NCI-H2029 treated with DMSO at 0.1 percent for 48 hours (cell line): ENCODE results near the gene TAF5.
A peak's percentile ranks its signal among the peaks of the same experiment; 100 is the strongest.
"Not testable (repeated sequence)": the region's sequence is repeated elsewhere in the genome, so short reads cannot be mapped to it uniquely, and the experiment has no call there.

Source experiments
- DNase-seq: peaks from one replicate; lab custom pipeline; 2025; lab: John Stamatoyannopoulos, UW

The TAF5 gene

GRCh38 chr10:103367782-103368518 lies at the start of gene TAF5:
TSS of gene TAF5 (plus strand) at chr10:103367976. CDS start at chr10:103367990, 14 bp downstream.
- DNase-seq: peak; percentile 79

- DNase-seq: no peak
These were observed 39.9 kb upstream of the TAF5 start for GRCh38 chr10:103327906-103328305.

DNA sequence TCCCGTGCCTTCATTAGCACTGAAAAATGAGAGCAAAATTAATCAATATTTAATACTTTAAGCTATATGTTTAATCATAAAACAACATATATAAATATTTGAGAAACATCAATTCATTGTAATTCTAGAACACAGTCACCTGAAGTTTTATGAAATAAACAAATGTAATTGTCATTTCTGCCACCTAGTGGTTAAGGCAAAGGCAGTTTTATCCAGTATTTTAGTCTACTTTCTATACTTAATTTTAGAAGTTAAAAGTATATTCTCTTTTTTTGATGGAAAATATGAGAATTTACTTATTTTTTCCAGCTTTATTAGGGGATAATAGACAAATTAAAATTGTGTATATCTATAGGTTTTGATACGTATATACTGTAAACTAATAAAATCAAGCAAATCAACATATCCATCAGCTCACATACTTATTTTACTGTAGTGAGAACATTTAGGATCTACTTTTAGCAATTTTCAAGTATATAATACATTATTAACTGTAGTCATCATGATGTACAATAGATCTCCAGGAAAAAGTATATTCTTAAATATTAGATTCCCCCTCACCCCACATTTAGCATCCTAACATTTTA lies 33.7 kb upstream of the TAF5 start:
- no peak for DNase-seq

DNA sequence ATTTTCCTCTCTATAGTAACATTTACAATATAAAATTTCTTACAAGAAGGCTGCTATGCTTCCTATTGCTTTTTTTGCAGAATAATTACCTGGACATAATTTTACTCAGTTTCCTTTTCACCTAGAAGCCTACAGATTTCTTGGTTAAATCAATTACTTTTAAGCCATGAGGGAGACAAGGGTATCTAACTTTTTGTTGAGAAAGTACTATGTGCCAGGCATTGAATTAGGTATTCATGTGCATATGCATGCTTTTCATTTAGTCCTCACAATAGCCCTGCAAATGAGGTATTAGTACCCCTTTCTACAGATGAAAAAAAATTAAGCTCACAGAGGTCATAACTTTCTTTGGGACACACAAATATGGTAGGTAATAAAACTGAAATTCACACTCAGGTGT lies 33.2 kb upstream of the TAF5 start:
- no peak for DNase-seq

GRCh38 chr10:103336370-103336769 lies 31.4 kb upstream of the TAF5 start:
- no peak for DNase-seq

DNA sequence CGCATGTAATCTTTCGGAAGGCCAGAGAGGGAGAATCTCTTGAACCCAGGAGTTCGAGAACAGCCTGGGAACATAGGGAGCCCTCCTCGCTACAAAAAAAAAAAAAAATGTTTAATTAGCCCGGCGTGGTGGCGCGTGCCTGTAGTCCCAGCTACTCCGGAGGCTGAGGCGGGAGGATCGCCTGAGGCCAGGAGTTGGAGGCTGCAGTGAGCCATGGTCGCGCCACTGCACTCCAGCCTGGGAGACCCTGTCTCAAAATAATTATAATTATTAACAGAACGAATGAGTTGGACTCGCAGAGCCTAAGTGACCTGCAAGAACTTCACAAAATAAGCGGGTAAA lies 17.6 kb upstream of the TAF5 start:
- DNase-seq: no peak

DNA sequence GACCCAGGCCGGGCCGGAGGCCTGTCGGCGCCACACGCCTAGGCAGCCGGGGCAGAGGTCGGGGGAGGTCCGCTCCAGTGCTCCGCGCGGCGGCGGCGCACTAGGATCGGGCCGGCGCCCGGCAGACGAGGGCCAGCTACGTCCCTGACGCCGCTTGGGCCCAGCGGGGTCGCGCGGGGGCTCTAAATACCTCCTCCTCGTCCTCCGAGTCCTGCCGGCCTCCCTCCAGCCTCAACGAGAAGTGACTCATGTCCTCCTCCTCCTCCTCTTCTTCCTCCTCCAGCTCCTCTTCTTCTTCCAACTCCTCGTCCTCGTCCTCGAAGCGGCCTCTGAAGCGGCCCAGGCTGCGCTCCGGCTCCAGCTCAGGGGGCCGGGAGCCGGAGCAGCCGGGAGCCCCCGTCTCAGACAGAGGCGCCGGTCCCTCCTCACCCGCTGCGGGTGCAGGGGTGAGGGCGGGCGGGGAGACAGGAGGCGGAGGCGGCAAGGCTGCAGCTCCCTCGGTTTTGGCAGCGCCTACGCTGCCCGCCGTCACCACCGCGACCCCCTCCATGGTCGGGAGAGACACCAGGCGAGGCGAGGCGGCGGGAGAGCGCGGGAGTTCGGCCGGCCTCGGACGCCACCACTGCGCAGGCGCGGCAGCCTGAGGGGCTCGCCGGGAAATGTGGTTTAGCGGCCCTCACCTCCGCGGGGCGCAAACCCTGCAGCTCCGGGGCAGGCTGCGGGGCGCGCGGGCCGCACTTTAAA lies 17.1 kb upstream of the TAF5 start, which contains the start of gene PCGF6:
Gene PCGF6, minus strand, starts transcription at position 624 of the 744 bp plus-strand sequence. Its CDS starts 74 bp downstream, at position 550.
- no peak for DNase-seq

DNA sequence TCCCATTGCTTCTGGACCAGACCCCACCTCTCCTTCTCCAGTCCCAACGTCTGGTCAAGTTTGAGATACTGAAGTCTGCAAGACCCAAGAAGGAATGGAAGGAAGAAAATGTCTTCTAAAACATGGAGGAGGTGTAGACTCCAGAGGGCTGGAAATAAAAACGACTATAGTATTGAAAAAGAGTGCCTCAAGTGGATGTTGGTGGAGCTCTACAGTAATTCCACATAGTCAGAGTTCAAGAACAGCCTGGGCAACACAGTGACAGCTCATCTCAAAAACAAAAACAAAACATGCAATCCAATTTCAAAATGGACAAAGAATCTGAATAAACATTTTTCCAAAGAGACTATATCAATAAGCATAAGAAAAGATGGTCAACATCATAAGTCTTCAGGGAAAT lies 14.5 kb upstream of the TAF5 start:
- no peak for DNase-seq

GRCh38 chr10:103354567-103354966 lies 13.2 kb upstream of the TAF5 start:
- DNase-seq: not testable (repeated sequence)

- no peak for DNase-seq
These were observed 11.7 kb upstream of the TAF5 start for GRCh38 chr10:103355906-103356599.

DNA sequence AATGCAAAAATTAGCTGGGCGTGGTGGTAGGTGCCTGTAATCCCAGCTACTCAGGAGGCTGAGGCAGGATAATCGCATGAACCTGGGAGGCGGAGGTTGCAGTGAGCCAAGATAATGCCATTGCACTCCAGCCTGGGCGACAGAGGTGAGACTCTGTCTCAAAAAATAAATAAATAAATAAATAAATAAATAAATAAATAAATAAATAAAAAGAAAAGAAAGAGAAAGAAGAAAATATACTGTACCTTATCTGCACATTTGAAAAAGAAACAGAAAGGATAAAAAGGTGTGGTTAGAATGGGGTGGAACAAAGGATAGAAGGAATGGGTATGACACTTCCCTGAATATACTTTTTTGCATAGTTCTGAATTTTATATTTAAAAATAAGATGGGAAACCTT lies 8.3 kb upstream of the TAF5 start:
- not testable (repeated sequence) for DNase-seq

DNA sequence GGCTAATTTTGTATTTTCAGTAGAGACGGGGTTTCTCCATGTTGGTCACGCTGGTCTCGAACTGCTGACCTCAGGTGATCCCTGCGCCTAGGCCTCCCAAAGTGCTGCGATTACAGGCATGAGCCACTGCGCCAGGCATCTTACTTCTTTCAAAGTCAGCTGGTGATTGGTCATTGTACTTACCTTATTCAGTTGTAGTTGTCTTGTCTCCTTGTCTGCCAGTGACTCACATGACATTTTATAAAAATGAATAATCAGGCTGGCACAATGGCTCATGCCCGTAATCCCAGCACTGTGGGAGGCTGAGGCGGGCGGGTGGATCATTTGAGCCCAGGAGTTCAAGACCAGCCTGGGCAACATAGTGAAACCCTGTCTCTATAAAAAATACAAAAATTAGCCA lies 7.0 kb upstream of the TAF5 start:
- not testable (repeated sequence) for DNase-seq

- DNase-seq: no peak
These were observed 396 bp upstream of the TAF5 start for GRCh38 chr10:103367379-103367781.

GRCh38 chr10:103373544-103373943 lies 5.8 kb downstream of the TAF5 start:
- DNase-seq: no peak

DNA sequence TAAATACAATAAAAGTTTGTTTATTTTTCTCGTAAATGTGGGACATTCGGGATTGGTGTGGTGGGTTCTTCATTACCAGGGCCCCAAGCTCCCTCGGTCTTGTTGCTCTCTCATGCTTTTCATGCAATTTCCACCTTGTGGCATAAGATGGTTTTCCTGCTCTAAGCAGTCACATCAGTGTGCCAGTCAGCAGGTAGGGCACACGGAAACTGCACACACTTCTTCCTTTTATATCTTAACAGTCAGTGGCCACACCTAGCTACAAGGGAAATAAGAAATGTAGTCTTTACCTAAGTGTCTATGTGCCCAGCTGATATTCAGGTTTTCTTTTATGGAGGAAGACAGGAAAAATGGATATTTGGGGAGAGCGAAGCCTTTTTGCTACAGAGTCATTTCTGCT lies 6.5 kb downstream of the TAF5 start:
- DNase-seq: no peak

GRCh38 chr10:103382769-103383168 lies 15.0 kb downstream of the TAF5 start:
- DNase-seq: no peak

- DNase-seq: no peak
These were observed 26.4 kb downstream of the TAF5 start for GRCh38 chr10:103394180-103394579.

DNA sequence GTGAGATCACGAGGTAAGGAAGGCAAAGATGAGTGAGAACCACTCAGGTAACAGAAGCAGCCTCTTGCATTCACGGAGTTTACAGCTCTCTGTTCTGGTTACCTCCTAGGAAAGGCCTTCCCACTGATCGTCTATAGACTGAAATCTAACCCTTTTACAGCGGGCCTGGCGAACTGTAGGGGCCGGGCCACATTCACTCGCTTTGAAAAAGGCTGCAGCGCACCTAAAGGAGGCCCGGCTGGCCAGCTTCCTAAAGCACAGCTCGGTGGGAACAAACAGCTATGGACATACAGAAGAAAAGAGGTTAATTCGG lies 27.9 kb downstream of the TAF5 start:
- DNase-seq: no peak

DNA sequence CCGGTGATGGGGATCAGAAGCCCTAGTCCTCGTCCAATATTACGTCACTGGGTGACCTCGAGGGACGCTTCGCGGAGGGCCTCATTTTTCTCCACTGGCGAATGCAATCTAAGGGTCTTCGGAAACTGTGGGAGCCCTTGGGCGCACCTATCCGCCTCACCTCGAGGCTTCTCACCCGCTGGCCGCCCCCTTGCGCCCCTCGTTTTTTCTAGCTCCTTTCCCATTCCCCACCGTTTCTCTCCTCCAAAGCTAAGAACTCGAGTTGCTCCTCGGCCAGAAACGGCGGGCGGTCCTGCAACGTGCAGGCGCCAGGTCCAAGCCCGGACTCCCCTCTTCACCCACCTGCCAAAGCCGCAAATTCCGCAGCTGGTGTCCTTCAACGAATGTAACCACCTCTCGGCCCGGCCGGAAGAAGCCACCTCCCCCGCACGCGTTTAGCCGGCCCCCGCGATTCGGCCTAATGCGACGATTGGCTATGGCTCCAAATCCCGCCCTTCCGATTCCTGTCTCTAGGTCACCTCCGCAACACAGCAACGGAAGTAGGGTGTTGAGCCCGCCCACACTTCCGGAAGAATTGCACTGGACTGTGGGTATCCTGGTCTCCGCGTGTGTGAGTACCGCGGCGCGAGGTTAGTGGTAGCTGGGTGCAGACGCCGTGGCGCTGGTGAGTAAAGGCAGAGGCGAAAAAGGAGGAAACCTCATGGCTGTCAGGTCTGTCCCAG lies 28.5 kb downstream of the TAF5 start, which contains the start of the genes ATP5MK and PDCD11:
Gene ATP5MK, minus strand, starts transcription at position 409 of the 722 bp plus-strand sequence. CDS start 4,018 bp downstream, outside the sequence.
Gene PDCD11, plus strand, starts transcription at position 560 of the 722 bp plus-strand sequence. CDS start 1,801 bp downstream, outside the sequence.
- peak; percentile 78 for DNase-seq

DNA sequence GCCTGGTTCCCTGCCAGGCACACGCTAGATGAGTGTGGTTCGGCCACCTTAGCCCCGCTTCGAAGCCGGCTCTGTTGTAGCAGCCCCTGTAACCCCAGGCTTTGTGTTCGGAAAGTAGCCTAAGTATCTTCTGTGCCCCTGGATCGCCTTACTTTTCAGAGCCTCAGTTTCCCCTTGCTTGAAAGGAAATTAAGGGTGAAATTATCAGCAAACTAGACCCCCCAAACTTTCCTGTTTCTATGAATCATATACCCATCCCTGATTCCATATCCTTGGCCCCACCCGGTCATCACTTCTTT lies 29.0 kb downstream of the TAF5 start:
- DNase-seq: no peak

- DNase-seq: no peak
These were observed 29.5 kb downstream of the TAF5 start for GRCh38 chr10:103397191-103397825.
